Measurements from ENCODE around the gene PRKAG2. TPM values are rescaled to one million over a fixed set of nuclear protein-coding genes. Genes with fewer than 3 reads are reported as not detected.
A peak's percentile ranks its signal among the peaks of the same experiment; 100 is the strongest.

PRKAG2 gene
- total and polyA plus RNA-seq, 2 of the 8 experiments (the other 6 are each of a cell fraction or from before 2014, with no cell fraction given), result 7.5 to 18.1 TPM

- ChIA-PET CTCF (ENCODE audit: partially characterized antibody) (interaction anchor here (2.0 kb wide), 1 partner anchor 54 kb away, joined by 7 read pairs; no protein-coding TSS in a partner anchor), POLR2A (ENCODE audit: partially characterized antibody) (no interaction called here)
- Histone ChIP-seq H3K79me2 (ENCODE audit: control insufficient read depth in 1 of 2, insufficient read depth in 2 of 2, low read length in 2 of 2) (no peaks in the 10 kb centered on the region), H3K4ac (replicated peaks; ENCODE audit: insufficient read length, low read depth, low read length) (no peak overlapping the region), H4K91ac (replicated peaks; ENCODE audit: insufficient read length, low read length) (no peak overlapping the region), H3K27ac (ENCODE audit: low read depth, low read length) (no peak overlapping the region), H4K8ac (ENCODE audit: extremely low read depth, insufficient read depth, low read length) (0 out of 2 replicates have a peak overlapping the region, but pooled peaks have one; percentile 14), H3K23ac (ENCODE audit: insufficient read length) (no peak overlapping the region), H4K5ac (ENCODE audit: insufficient read length, low read depth, low read length) (no peak overlapping the region), H3K18ac (ENCODE audit: extremely low read depth, low read length) (no peak overlapping the region), H3K4me3 (ENCODE audit: extremely low read depth in 1 of 4, insufficient read depth in 2 of 4, low read depth in 3 of 4, low read length in 4 of 4) (no peak overlapping the region), H2BK12ac (ENCODE audit: low read depth, low read length) (no peak overlapping the region), H3K79me1 (ENCODE audit: low read depth, low read length) (no peaks in the 10 kb centered on the region), H2BK5ac (ENCODE audit: low read depth, low read length) (no peak overlapping the region), H2BK20ac (ENCODE audit: low read length) (no peak overlapping the region), H3K36me3 (ENCODE audit: control insufficient read depth in 2 of 4, insufficient read depth in 4 of 4, low read length in 3 of 4) (no peaks in the 10 kb centered on the region), H3K23me2 (ENCODE audit: low read depth, low read length) (no peaks in the 10 kb centered on the region), H3K27me3 (replicated peaks in 1 of 4; ENCODE audit: control insufficient read depth in 3 of 4, extremely low read depth in 1 of 4, insufficient read depth in 3 of 4, low read length in 3 of 4) (no peaks in the 10 kb centered on the region), H3K4me1 (replicated peaks in 1 of 4; ENCODE audit: control insufficient read depth in 3 of 4, insufficient read depth in 4 of 4, low read length in 3 of 4) (peaks cover 0 to 4% (median 3%) of the 10 kb centered on the region in 4 experiments; a peak in 5 of 7 replicates), H4K20me1 (replicated peaks in 1 of 2; ENCODE audit: control insufficient read depth in 1 of 2, insufficient read depth in 2 of 2, low read length in 2 of 2) (no peaks in the 10 kb centered on the region), H3K9ac (replicated peaks in 1 of 4; ENCODE audit: extremely low read depth in 1 of 4, low read depth in 3 of 4, low read length in 3 of 4) (no peak overlapping the region), H3K56ac (replicated peaks; ENCODE audit: insufficient read length, low read depth, low read length) (no peak overlapping the region), H2BK15ac (ENCODE audit: low read length) (no peak overlapping the region), H2AK5ac (ENCODE audit: low read depth, low read length) (no peak overlapping the region), H2BK120ac (replicated peaks; ENCODE audit: low read depth, low read length) (no peak overlapping the region), H2AFZ (ENCODE audit: low read length) (no peak overlapping the region), H3K14ac (ENCODE audit: insufficient read length) (no peak overlapping the region), H3K4me2 (ENCODE audit: insufficient read depth in 1 of 2, low read depth in 2 of 2, low read length in 2 of 2) (no peak overlapping the region), H3K9me3 (ENCODE audit: insufficient read depth in 2 of 2, low read depth in 1 of 2, low read length in 1 of 2) (no peaks in the 10 kb centered on the region)
- WGBS, 2 experiments (ENCODE audit: extremely low coverage in 1 of 2, insufficient coverage in 1 of 2, insufficient read length in 1 of 2, insufficient replicate concordance in 2 of 2, low coverage in 1 of 2, low lambda C conversion rate in 2 of 2, missing lambda C conversion rate in 1 of 2), result 93% methylated on average over 16 of the region's 16 CpGs; no CpG with 5 or more reads in 1 of the 2 experiments
- TF ChIP-seq SIRT6 (IDR thresholded peaks at IDR 0.05; ENCODE audit: low read length) (no peak), RAD21 (IDR thresholded peaks at IDR 0.05 in 1 of 2, conservative IDR thresholded peaks at IDR 0.05 in 1 of 2; ENCODE audit: low read depth in 2 of 2, low read length in 2 of 2) (no peak), E2F6 (IDR thresholded peaks at IDR 0.05) (no peak), BCL11A (IDR thresholded peaks at IDR 0.05; ENCODE audit: low read depth in 2 of 2, low read length in 2 of 2) (no peak), RNF2 (IDR thresholded peaks at IDR 0.05; ENCODE audit: borderline replicate concordance, low read depth, low read length, missing control alignments, poor library complexity, severe bottlenecking) (no peak), SRF (IDR thresholded peaks at IDR 0.05; ENCODE audit: low read depth, low read length) (no peak), SIN3A (conservative IDR thresholded peaks at IDR 0.05 in 1 of 2, IDR thresholded peaks at IDR 0.05 in 1 of 2; ENCODE audit: low read depth in 1 of 2, low read length in 2 of 2) (no peak), SP2 (IDR thresholded peaks at IDR 0.05; ENCODE audit: low read length) (no peak), ASH2L (IDR thresholded peaks at IDR 0.05; ENCODE audit: low read length) (no peak)
- no peak for FAIRE-seq
- no peak for DNase-seq (ENCODE audit: low read depth in 1 of 2, low spot score in 2 of 2)
Observed at GRCh38 chr7:151865070-151865670, 11.7 kb downstream of the PRKAG2 start.

Data from H1 (cell line).